ENCODE measurements around the gene MTHFD2L.

- TF ChIP-seq CTCF (IDR thresholded peaks at IDR 0.05; ENCODE audit: insufficient read depth, low read depth, low read length): no peak
- TF ChIP-seq EZH2 (IDR thresholded peaks at IDR 0.05; ENCODE audit: insufficient read depth, low read length): no peak
Measured at GRCh38 chr4:74318276-74318675, 160.4 kb downstream of the MTHFD2L start.
